ENCODE data around the gene GABRG3.

DNA sequence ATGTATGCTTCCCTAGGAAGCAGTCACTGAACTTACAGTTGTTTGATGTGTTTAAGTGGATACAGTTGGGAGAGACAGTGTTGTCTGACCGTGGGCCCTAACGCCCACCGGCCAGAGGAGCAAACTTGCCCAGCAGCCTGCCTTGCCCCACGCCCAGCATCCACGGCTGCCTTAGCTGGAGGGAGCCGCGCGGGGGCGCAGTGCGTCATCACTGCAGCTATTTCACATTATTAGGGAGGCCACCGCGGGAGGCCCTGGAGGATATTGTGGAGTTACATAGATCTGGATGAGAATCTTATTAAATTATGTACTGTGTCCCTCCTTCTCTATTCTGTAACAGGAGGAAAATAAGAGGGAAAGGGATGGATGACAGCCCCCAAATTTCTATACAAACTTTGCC lies 267.2 kb downstream of the GABRG3 start:
- TF ChIP-seq, protein P1, sequence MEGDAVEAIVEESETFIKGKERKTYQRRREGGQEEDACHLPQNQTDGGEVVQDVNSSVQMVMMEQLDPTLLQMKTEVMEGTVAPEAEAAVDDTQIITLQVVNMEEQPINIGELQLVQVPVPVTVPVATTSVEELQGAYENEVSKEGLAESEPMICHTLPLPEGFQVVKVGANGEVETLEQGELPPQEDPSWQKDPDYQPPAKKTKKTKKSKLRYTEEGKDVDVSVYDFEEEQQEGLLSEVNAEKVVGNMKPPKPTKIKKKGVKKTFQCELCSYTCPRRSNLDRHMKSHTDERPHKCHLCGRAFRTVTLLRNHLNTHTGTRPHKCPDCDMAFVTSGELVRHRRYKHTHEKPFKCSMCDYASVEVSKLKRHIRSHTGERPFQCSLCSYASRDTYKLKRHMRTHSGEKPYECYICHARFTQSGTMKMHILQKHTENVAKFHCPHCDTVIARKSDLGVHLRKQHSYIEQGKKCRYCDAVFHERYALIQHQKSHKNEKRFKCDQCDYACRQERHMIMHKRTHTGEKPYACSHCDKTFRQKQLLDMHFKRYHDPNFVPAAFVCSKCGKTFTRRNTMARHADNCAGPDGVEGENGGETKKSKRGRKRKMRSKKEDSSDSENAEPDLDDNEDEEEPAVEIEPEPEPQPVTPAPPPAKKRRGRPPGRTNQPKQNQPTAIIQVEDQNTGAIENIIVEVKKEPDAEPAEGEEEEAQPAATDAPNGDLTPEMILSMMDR (IDR thresholded peaks at IDR 0.05; ENCODE audit: poor library complexity) = no peak
- no peak for TF ChIP-seq EZH2phosphoT487 (IDR thresholded peaks at IDR 0.05; ENCODE audit: low read depth, severe bottlenecking, unreplicated experiment)
- no peak for TF ChIP-seq EZH2 (IDR thresholded peaks at IDR 0.05; ENCODE audit: borderline replicate concordance)
